Neural progenitor cell (in vitro differentiated cells): ENCODE results near the gene RBCK1. TPM values are rescaled to one million over a fixed set of nuclear protein-coding genes. Genes with fewer than 3 reads are reported as not detected.
A peak's percentile ranks its signal among the peaks of the same experiment; 100 is the strongest.

ENCODE experiments used
- DNase-seq: peaks from one replicate; pipeline ENCODE4 v3.0.0-alpha.2; 2016; ENCODE audit warnings: low spot score
- H2AFZ ChIP-seq: fragments of 200-600 bp; sonication (generic); replicated peaks from 2 replicates; pipeline ENCODE4 v1.6.1; 2016; ENCODE audit warnings: antibody characterized with exemption
- H3F3A ChIP-seq: fragments of 200-600 bp; sonication (generic); 2 replicates; pipeline ENCODE4 v1.6.1; 2016; ENCODE audit warnings: antibody characterized with exemption, low read depth
- H3K27ac ChIP-seq: fragments of 200-600 bp; sonication (generic); 2 replicates; pipeline ENCODE4 v1.5.1; 2016; ENCODE audit warnings: mild to moderate bottlenecking
- H3K27me3 ChIP-seq: fragments of 200-600 bp; sonication (generic); 2 replicates; pipeline ENCODE4 v1.6.1; 2016; ENCODE audit warnings: mild to moderate bottlenecking, moderate library complexity
- H3K36me3 ChIP-seq: fragments of 200-600 bp; sonication (generic); 2 replicates; pipeline ENCODE4 v1.5.1; 2016
- H3K4me1 ChIP-seq: fragments of 200-600 bp; sonication (generic); 2 replicates; pipeline ENCODE4 v1.6.1; 2016; ENCODE audit warnings: mixed run types
- H3K4me2 ChIP-seq: fragments of 200-600 bp; sonication (generic); 2 replicates; pipeline ENCODE4 v1.6.1; 2016
- H3K4me3 ChIP-seq: fragments of 200-600 bp; sonication (generic); 2 replicates; pipeline ENCODE4 v1.5.1; 2016
- H3K79me2 ChIP-seq: fragments of 200-600 bp; sonication (generic); 2 replicates; pipeline ENCODE4 v1.6.1; 2016; ENCODE audit warnings: low read depth
- H3K9ac ChIP-seq: fragments of 200-600 bp; sonication (generic); 2 replicates; pipeline ENCODE4 v1.6.1; 2016
- H3K9me3 ChIP-seq: fragments of 200-600 bp; sonication (generic); 2 replicates; pipeline ENCODE4 v1.5.1; 2016; ENCODE audit warnings: low read depth
- H4K20me1 ChIP-seq: fragments of 200-600 bp; sonication (generic); 2 replicates; pipeline ENCODE4 v1.6.1; 2016; ENCODE audit warnings: low read depth
- H3K27ac Mint-ChIP-seq: 3 replicates; pipeline ENCODE4 v1.8.0; 2021; ENCODE audit warnings: mixed read lengths
- H3K27me3 Mint-ChIP-seq: 2 replicates; pipeline ENCODE4 v1.8.0; 2022; ENCODE audit warnings: low read depth, mild to moderate bottlenecking, inconsistent platforms, moderate library complexity, mixed read lengths; ENCODE audit not compliant: insufficient read depth
- H3K36me3 Mint-ChIP-seq: 3 replicates; pipeline ENCODE4 v1.8.0; 2021; ENCODE audit warnings: mixed read lengths
- H3K4me1 Mint-ChIP-seq: 3 replicates; pipeline ENCODE4 v1.8.0; 2021; ENCODE audit warnings: mixed read lengths
- H3K4me3 Mint-ChIP-seq: 3 replicates; pipeline ENCODE4 v1.8.0; 2021; ENCODE audit warnings: mild to moderate bottlenecking, moderate library complexity, mixed read lengths
- H3K9me3 Mint-ChIP-seq: 3 replicates; pipeline ENCODE4 v1.8.0; 2020; ENCODE audit warnings: mixed read lengths
- EZH2 ChIP-seq: fragments of 200-600 bp; sonication (generic); IDR thresholded peaks from 2 replicates; pipeline ENCODE4 v1.6.1; 2017; ENCODE audit warnings: antibody characterized with exemption, mild to moderate bottlenecking, moderate library complexity
- EZH2phosphoT487 ChIP-seq: fragments of 200-600 bp; sonication (generic); IDR thresholded peaks from 2 replicates; pipeline ENCODE4 v1.6.1; 2017; ENCODE audit warnings: antibody characterized with exemption
- total RNA-seq: library from RNA; depleted of rRNA; stranded (reverse); fragments of >200 nt; gene quantifications from 2 replicates; pipeline ENCODE4 v1.2.3, GENCODE V29; 2015; ENCODE audit warnings: low replicate concordance
- TF ChIP-seq, protein P1 (sequence below): fragments of 200-600 bp; sonication (generic); IDR thresholded peaks from 2 replicates; pipeline ENCODE4 v1.5.1; 2017; ENCODE audit warnings: antibody characterized with exemption, mild to moderate bottlenecking

The RBCK1 gene
- total RNA-seq, 1 donor from 2014 or later: 24.3 TPM

DNA sequence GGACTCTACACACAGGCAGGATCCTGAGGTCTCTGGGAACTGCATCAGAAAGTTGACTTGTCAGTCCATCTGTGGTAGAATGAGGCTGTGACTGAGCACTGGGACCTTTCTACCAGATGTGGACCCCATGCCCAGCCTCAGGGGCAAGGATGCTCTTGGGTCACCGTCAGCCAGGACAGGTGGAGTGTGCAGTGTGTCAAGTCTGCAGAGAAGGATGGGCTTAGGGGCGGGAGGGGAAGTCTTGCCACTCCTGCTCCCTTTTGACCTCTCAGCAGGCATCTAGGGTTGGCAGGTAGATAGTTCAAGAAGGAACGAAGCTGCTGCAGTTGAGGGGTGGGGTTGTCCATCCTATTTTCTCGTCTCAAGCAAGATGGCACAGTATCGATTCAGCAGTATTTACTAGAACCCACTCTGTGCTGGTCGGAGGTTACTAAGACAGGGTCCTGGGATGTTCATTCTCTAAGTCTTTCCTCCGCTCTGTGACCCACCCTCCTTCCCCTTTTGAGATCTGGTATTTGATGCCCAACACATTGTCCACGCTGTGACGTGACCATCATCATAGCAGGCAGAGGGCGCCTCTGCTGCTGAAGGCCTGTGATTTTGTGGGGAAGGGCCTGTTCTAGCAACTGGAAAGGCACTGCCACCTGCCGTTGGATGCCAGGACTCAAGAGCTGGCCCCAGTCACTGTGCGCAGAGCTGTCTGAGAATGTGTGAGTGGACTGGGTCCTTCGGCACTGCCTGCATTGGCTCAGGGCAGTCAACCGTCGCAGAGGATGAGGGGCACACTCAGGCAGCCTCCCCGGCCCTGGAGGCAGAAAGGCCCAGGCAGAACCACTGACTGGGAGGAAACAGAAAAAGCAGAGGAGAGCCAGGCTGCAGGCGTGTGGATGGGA is 23.2 kb downstream of the RBCK1 start:
- peaks cover 7% of the 10 kb centered on the region for H3K27me3 Mint-ChIP-seq
- peak overlapping the region; percentile 91 for H3K27ac Mint-ChIP-seq
- H3K9me3 ChIP-seq: no peaks in the 10 kb centered on the region
- H3K4me2 ChIP-seq: no peak overlapping the region
- H3K4me1 ChIP-seq: no peaks in the 10 kb centered on the region
- peak; percentile 85 for DNase-seq
- H3K27me3 ChIP-seq: no peaks in the 10 kb centered on the region
- H3K36me3 Mint-ChIP-seq: peaks cover 18% of the 10 kb centered on the region
- H4K20me1 ChIP-seq: peaks cover 5% of the 10 kb centered on the region
- H3K4me1 Mint-ChIP-seq: peaks cover 12% of the 10 kb centered on the region
- no peak overlapping the region for H3K9ac ChIP-seq
- no peaks in the 10 kb centered on the region for H3K9me3 Mint-ChIP-seq
- H3K4me3 Mint-ChIP-seq: no peak overlapping the region
- H2AFZ ChIP-seq: no peak overlapping the region
- no peak for TF ChIP-seq EZH2phosphoT487
- TF ChIP-seq, protein P1, sequence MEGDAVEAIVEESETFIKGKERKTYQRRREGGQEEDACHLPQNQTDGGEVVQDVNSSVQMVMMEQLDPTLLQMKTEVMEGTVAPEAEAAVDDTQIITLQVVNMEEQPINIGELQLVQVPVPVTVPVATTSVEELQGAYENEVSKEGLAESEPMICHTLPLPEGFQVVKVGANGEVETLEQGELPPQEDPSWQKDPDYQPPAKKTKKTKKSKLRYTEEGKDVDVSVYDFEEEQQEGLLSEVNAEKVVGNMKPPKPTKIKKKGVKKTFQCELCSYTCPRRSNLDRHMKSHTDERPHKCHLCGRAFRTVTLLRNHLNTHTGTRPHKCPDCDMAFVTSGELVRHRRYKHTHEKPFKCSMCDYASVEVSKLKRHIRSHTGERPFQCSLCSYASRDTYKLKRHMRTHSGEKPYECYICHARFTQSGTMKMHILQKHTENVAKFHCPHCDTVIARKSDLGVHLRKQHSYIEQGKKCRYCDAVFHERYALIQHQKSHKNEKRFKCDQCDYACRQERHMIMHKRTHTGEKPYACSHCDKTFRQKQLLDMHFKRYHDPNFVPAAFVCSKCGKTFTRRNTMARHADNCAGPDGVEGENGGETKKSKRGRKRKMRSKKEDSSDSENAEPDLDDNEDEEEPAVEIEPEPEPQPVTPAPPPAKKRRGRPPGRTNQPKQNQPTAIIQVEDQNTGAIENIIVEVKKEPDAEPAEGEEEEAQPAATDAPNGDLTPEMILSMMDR: peak; percentile 74
- H3K4me3 ChIP-seq: no peak overlapping the region
- no peaks in the 10 kb centered on the region for H3K79me2 ChIP-seq
- no peaks in the 10 kb centered on the region for H3K36me3 ChIP-seq
- H3F3A ChIP-seq: peaks cover 3% of the 10 kb centered on the region
- no peak overlapping the region for H3K27ac ChIP-seq

DNA sequence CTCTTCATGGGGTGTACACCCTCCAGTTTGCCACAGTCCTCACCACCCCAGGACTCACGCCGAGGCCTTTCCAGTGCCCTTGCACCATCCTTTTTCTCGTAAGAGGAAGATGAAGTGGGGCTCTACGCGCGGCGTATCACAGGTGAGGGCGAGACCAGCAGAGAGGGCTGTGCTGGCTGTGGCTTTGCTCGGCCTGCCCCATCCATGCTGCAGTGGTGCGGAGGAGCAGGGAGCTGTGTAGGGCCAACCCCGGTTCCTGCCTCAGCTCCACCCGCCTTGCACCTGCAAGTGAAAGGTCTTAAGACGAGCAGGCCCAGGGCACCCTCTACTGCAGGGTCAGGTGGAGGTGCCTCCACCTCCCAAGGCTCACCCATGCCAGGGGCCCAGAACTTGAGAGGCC is 24.1 kb downstream of the RBCK1 start:
- Histone ChIP-seq H4K20me1 (peaks cover 5% of the 10 kb centered on the region), H2AFZ (no peak overlapping the region), H3K27ac (no peak overlapping the region), H3K9ac (no peak overlapping the region), H3K4me3 (no peak overlapping the region), H3K27me3 (no peaks in the 10 kb centered on the region), H3K4me1 (no peaks in the 10 kb centered on the region), H3F3A (peaks cover 5% of the 10 kb centered on the region), H3K79me2 (no peaks in the 10 kb centered on the region), H3K9me3 (no peaks in the 10 kb centered on the region), H3K36me3 (no peaks in the 10 kb centered on the region), H3K4me2 (no peak overlapping the region)
- Mint-ChIP-seq H3K4me1 (peaks cover 12% of the 10 kb centered on the region), H3K36me3 (peaks cover 20% of the 10 kb centered on the region), H3K9me3 (no peaks in the 10 kb centered on the region), H3K4me3 (no peak overlapping the region), H3K27me3 (peaks cover 7% of the 10 kb centered on the region), H3K27ac (no peak overlapping the region)
- DNase-seq: no peak
- TF ChIP-seq EZH2phosphoT487 (no peak), EZH2 (no peak)
- TF ChIP-seq, protein P1: no peak

DNA sequence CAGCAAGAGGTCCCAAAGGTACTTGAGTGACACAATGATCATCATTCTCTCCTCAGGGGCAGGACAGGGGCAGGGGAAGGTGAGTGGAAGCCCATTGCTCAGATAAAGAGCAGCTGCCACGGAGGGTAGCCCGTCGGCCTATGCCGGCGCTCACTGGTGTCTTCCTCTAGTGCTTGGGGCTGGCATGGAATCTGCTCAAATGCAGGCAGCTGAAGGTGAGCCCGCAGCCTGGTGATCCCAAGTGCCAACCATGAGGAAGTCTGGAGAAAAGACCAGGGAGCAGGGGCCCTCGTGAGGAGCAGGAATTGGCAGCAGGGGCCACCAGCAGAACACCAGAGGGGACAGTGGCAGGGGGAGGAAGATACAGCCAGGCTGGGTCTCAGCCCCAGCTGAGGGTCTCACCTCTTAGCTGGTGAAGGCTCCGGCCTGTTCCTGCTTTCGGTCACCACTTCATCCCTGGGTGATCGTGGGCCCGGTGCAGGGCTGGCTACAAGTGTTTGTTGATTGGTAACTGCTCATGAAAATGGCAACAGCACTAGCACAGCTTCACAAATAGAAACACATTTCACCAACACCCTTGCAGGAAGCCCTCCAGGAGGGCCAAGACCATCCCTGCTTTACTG is 24.7 kb downstream of the RBCK1 start:
- Histone ChIP-seq H3F3A (peaks cover 5% of the 10 kb centered on the region), H3K9ac (no peak overlapping the region), H3K27me3 (no peaks in the 10 kb centered on the region), H3K4me2 (no peak overlapping the region), H2AFZ (no peak overlapping the region), H3K4me3 (no peak overlapping the region), H3K27ac (no peak overlapping the region), H3K9me3 (no peaks in the 10 kb centered on the region), H3K4me1 (no peaks in the 10 kb centered on the region), H3K36me3 (no peaks in the 10 kb centered on the region), H3K79me2 (no peaks in the 10 kb centered on the region), H4K20me1 (peaks cover 5% of the 10 kb centered on the region)
- H3K4me3 Mint-ChIP-seq: no peak overlapping the region
- peaks cover 24% of the 10 kb centered on the region for H3K36me3 Mint-ChIP-seq
- no peaks in the 10 kb centered on the region for H3K9me3 Mint-ChIP-seq
- H3K27ac Mint-ChIP-seq: peak overlapping the region; percentile 82
- DNase-seq: no peak
- TF ChIP-seq EZH2phosphoT487 (no peak), EZH2 (no peak)
- TF ChIP-seq, protein P1: no peak
- peaks cover 7% of the 10 kb centered on the region for H3K27me3 Mint-ChIP-seq
- H3K4me1 Mint-ChIP-seq: peaks cover 12% of the 10 kb centered on the region
